GM21381 (cell line): Measurements from ENCODE around the gene PHACTR3.

ENCODE experiments used
- ATAC-seq: cut with Tn5 transposase; IDR thresholded peaks from one replicate; pipeline ENCODE4 v1.9.1; 2021; ENCODE audit warnings: mild to moderate bottlenecking, moderate library complexity; ENCODE audit not compliant: unreplicated experiment

The PHACTR3 gene

GRCh38 chr20:59726281-59726595 is 121.9 kb downstream of the PHACTR3 start:
- no peak for ATAC-seq

GRCh38 chr20:59728722-59729430 is 124.5 kb downstream of the PHACTR3 start:
- ATAC-seq: no peak

- no peak for ATAC-seq
These were observed 125.2 kb downstream of the PHACTR3 start for GRCh38 chr20:59729506-59729905.

GRCh38 chr20:59730722-59731121 is 126.4 kb downstream of the PHACTR3 start:
- ATAC-seq: no peak

- no peak for ATAC-seq
These were observed 127.0 kb downstream of the PHACTR3 start for GRCh38 chr20:59731376-59731775.

GRCh38 chr20:59733351-59733750 is 129.0 kb downstream of the PHACTR3 start:
- no peak for ATAC-seq

GRCh38 chr20:59735486-59735885 is 131.1 kb downstream of the PHACTR3 start:
- ATAC-seq: no peak

- ATAC-seq: no peak
These were observed 131.6 kb downstream of the PHACTR3 start for GRCh38 chr20:59735917-59736316.

GRCh38 chr20:59736366-59736765 is 132.0 kb downstream of the PHACTR3 start:
- ATAC-seq: no peak

GRCh38 chr20:59737073-59737666 is 132.8 kb downstream of the PHACTR3 start:
- ATAC-seq: no peak

- no peak for ATAC-seq
These were observed 133.5 kb downstream of the PHACTR3 start for GRCh38 chr20:59737816-59738215.

GRCh38 chr20:59738851-59739250 is 134.5 kb downstream of the PHACTR3 start:
- ATAC-seq: no peak

- no peak for ATAC-seq
These were observed 136.3 kb downstream of the PHACTR3 start for GRCh38 chr20:59740621-59741020.

GRCh38 chr20:59741073-59741472 is 136.7 kb downstream of the PHACTR3 start:
- ATAC-seq: no peak

- no peak for ATAC-seq
These were observed 138.2 kb downstream of the PHACTR3 start for GRCh38 chr20:59742351-59743095.

GRCh38 chr20:59743308-59743707 is 139.0 kb downstream of the PHACTR3 start:
- ATAC-seq: no peak

GRCh38 chr20:59743767-59744485 is 139.6 kb downstream of the PHACTR3 start:
- ATAC-seq: no peak

- no peak for ATAC-seq
These were observed 140.4 kb downstream of the PHACTR3 start for GRCh38 chr20:59744756-59745155.

- no peak for ATAC-seq
These were observed 140.9 kb downstream of the PHACTR3 start for GRCh38 chr20:59745201-59745600.

GRCh38 chr20:59745716-59746115 is 141.4 kb downstream of the PHACTR3 start:
- ATAC-seq: no peak

- no peak for ATAC-seq
These were observed 141.8 kb downstream of the PHACTR3 start for GRCh38 chr20:59746155-59746554.
